ENCODE results near the gene SEC24D. TPM values are rescaled to one million over a fixed set of nuclear protein-coding genes. Genes with fewer than 3 reads are reported as not detected.

Gene SEC24D
- total RNA-seq, 1 experiment from 2014 or later = 63.1 TPM

DNA sequence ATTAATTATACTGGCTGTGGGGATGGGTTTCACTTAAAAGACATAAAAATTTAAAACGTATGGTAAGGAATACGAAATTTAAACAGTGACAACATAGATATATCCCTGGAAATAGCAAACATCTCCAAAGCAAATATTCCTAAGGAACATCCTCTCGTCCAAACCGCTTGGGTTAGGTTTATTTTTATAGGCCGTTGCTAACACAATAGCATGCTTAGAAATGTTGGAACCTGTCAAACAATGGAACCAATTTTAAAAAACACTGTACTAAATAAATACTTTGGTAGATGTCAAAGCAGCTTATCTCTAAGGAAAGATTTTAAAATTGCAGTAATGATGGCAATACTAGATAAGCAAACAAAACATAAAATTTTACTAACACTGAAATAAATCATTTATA is 45.4 kb downstream of the SEC24D start:
- ChIA-PET CTCF (no interaction called here), POLR2A (no interaction called here)
- ATAC-seq (no peak), DNase-seq (ENCODE audit: low spot score) (no peak)
- Mint-ChIP-seq H3K9me3 (peaks cover 8% of the 10 kb centered on the region), H3K4me3 (no peak overlapping the region), H3K4me1 (no peaks in the 10 kb centered on the region), H3K36me3 (peaks cover 36% of the 10 kb centered on the region), H3K27me3 (ENCODE audit: low read depth) (no peaks in the 10 kb centered on the region), H3K27ac (no peak overlapping the region)
- TF ChIP-seq, protein P1, sequence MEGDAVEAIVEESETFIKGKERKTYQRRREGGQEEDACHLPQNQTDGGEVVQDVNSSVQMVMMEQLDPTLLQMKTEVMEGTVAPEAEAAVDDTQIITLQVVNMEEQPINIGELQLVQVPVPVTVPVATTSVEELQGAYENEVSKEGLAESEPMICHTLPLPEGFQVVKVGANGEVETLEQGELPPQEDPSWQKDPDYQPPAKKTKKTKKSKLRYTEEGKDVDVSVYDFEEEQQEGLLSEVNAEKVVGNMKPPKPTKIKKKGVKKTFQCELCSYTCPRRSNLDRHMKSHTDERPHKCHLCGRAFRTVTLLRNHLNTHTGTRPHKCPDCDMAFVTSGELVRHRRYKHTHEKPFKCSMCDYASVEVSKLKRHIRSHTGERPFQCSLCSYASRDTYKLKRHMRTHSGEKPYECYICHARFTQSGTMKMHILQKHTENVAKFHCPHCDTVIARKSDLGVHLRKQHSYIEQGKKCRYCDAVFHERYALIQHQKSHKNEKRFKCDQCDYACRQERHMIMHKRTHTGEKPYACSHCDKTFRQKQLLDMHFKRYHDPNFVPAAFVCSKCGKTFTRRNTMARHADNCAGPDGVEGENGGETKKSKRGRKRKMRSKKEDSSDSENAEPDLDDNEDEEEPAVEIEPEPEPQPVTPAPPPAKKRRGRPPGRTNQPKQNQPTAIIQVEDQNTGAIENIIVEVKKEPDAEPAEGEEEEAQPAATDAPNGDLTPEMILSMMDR (IDR thresholded peaks at IDR 0.05) = no peak
- no peak for TF ChIP-seq PRRX2 (CRISPR knock-in tag; IDR thresholded peaks at IDR 0.05)

DNA sequence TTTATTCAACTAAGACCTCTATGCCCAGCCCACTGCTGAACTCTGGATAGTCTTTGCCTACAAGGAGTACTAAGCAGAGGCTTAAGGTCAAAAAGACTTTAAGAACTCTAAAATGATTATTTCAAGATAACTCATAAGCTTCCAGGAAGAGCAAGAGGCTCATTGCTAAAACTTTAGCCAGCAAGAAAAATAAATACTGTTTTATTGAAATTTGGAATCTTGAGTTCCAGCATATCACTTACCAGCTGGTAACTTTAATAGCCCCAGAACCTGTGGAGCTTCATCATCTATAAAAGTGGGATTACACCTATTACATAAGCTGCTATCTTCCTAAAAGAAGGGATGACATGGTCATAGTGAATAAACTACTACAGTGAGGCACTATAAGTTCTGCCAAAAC is 47.0 kb downstream of the SEC24D start:
- peaks cover 9% of the 10 kb centered on the region for H3K9me3 Mint-ChIP-seq
- no peaks in the 10 kb centered on the region for H3K4me1 Mint-ChIP-seq
- no peak overlapping the region for H3K27ac Mint-ChIP-seq
- ChIA-PET POLR2A (no interaction called here), CTCF (no interaction called here)
- H3K27me3 Mint-ChIP-seq (ENCODE audit: low read depth) = no peaks in the 10 kb centered on the region
- ATAC-seq (no peak), DNase-seq (ENCODE audit: low spot score) (no peak)
- no peak for TF ChIP-seq GTF2I (CRISPR knock-in tag; conservative IDR thresholded peaks at IDR 0.05)
- TF ChIP-seq, protein P2, sequence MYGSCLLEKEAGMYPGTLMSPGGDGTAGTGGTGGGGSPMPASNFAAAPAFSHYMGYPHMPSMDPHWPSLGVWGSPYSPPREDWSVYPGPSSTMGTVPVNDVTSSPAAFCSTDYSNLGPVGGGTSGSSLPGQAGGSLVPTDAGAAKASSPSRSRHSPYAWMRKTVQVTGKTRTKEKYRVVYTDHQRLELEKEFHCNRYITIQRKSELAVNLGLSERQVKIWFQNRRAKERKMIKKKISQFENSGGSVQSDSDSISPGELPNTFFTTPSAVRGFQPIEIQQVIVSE (CRISPR knock-in tag; IDR thresholded peaks at IDR 0.05; ENCODE audit: borderline replicate concordance) = no peak
- TF ChIP-seq, protein P3, sequence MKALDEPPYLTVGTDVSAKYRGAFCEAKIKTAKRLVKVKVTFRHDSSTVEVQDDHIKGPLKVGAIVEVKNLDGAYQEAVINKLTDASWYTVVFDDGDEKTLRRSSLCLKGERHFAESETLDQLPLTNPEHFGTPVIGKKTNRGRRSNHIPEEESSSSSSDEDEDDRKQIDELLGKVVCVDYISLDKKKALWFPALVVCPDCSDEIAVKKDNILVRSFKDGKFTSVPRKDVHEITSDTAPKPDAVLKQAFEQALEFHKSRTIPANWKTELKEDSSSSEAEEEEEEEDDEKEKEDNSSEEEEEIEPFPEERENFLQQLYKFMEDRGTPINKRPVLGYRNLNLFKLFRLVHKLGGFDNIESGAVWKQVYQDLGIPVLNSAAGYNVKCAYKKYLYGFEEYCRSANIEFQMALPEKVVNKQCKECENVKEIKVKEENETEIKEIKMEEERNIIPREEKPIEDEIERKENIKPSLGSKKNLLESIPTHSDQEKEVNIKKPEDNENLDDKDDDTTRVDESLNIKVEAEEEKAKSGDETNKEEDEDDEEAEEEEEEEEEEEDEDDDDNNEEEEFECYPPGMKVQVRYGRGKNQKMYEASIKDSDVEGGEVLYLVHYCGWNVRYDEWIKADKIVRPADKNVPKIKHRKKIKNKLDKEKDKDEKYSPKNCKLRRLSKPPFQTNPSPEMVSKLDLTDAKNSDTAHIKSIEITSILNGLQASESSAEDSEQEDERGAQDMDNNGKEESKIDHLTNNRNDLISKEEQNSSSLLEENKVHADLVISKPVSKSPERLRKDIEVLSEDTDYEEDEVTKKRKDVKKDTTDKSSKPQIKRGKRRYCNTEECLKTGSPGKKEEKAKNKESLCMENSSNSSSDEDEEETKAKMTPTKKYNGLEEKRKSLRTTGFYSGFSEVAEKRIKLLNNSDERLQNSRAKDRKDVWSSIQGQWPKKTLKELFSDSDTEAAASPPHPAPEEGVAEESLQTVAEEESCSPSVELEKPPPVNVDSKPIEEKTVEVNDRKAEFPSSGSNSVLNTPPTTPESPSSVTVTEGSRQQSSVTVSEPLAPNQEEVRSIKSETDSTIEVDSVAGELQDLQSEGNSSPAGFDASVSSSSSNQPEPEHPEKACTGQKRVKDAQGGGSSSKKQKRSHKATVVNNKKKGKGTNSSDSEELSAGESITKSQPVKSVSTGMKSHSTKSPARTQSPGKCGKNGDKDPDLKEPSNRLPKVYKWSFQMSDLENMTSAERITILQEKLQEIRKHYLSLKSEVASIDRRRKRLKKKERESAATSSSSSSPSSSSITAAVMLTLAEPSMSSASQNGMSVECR (CRISPR knock-in tag; IDR thresholded peaks at IDR 0.05; ENCODE audit: borderline replicate concordance) = no peak
- TF ChIP-seq CREB1 (CRISPR knock-in tag; IDR thresholded peaks at IDR 0.05) = no peak
- peaks cover 41% of the 10 kb centered on the region for H3K36me3 Mint-ChIP-seq
- H3K4me3 Mint-ChIP-seq = no peak overlapping the region

DNA sequence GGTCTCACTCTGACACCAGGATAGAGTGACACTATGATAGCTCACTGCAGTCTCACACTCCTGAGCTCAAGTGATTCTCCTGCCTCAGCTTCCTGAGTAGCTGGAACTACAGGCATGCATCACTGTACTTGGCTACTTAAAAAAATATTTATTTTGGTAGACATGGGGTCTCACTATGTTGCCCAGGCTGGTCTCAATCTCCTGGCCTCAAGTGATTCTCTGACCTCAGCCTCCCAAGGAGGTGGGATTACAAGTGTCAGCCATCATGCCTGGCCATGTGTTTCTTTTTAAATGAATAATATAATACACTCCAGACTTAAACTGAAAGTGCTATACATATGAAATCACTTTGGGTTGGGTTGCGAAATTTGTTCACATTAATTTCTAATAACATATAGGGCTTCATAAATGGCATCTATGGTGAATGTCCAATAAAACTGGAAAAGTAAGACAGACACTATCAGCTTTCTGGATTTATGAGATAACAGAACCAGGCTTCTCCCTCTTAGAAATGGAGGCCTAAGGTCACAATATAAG is 48.0 kb downstream of the SEC24D start:
- Mint-ChIP-seq H3K9me3 (peaks cover 18% of the 10 kb centered on the region), H3K4me3 (no peak overlapping the region), H3K4me1 (no peaks in the 10 kb centered on the region), H3K36me3 (peaks cover 44% of the 10 kb centered on the region), H3K27me3 (ENCODE audit: low read depth) (no peaks in the 10 kb centered on the region), H3K27ac (no peak overlapping the region)
- no peak for DNase-seq (ENCODE audit: low spot score)
- no peak for ATAC-seq
- CTCF ChIA-PET = no interaction called here
- TF ChIP-seq PRRX2 (CRISPR knock-in tag; IDR thresholded peaks at IDR 0.05) (no peak), NFATC4 (CRISPR knock-in tag; IDR thresholded peaks at IDR 0.05) (no peak), ZNF121 (CRISPR knock-in tag; IDR thresholded peaks at IDR 0.05) (peak; percentile 58; the same call in 1 of the 2 replicates), ZNF416 (CRISPR knock-in tag; IDR thresholded peaks at IDR 0.05) (no peak)
- POLR2A ChIA-PET = no interaction called here

DNA sequence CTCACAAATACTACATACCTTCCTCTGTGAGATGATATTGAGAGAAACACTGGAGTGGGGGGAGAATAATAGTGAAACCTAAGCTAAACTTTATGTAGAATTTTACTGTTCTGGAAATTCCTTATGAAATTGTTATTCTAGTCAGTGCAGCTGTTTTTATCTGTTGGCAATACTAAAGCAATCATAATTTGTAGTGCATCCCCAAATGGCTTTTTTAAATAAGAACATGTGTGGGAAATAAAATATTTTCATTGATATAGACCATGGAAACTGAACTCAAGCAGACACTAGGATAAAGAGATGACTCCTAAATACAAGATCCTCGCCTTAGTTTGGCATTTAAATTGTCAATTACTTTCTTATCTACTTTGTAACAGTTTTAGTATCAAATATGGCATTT is 51.1 kb downstream of the SEC24D start:
- ATAC-seq (no peak), DNase-seq (ENCODE audit: low spot score) (no peak)
- no peaks in the 10 kb centered on the region for H3K4me1 Mint-ChIP-seq
- no peak overlapping the region for H3K27ac Mint-ChIP-seq
- ChIA-PET CTCF (no interaction called here), POLR2A (no interaction called here)
- H3K4me3 Mint-ChIP-seq = no peak overlapping the region
- peaks cover 36% of the 10 kb centered on the region for H3K9me3 Mint-ChIP-seq
- peaks cover 51% of the 10 kb centered on the region for H3K36me3 Mint-ChIP-seq
- no peaks in the 10 kb centered on the region for H3K27me3 Mint-ChIP-seq (ENCODE audit: low read depth)
- TF ChIP-seq HMGA2 (CRISPR knock-in tag; IDR thresholded peaks at IDR 0.05) (no peak), FOXK1 (CRISPR knock-in tag; IDR thresholded peaks at IDR 0.05) (no peak), SMAD3 (CRISPR knock-in tag; IDR thresholded peaks at IDR 0.05; ENCODE audit: borderline replicate concordance) (no peak), OVOL2 (CRISPR knock-in tag; IDR thresholded peaks at IDR 0.05; ENCODE audit: borderline replicate concordance) (no peak), ZBTB21 (CRISPR knock-in tag; IDR thresholded peaks at IDR 0.05; ENCODE audit: borderline replicate concordance) (no peak), EMX1 (CRISPR knock-in tag; IDR thresholded peaks at IDR 0.05) (no peak), ZNF423 (CRISPR knock-in tag; IDR thresholded peaks at IDR 0.05) (no peak), ZNF396 (CRISPR knock-in tag; IDR thresholded peaks at IDR 0.05; ENCODE audit: borderline replicate concordance) (no peak)
- TF ChIP-seq, protein P4, sequence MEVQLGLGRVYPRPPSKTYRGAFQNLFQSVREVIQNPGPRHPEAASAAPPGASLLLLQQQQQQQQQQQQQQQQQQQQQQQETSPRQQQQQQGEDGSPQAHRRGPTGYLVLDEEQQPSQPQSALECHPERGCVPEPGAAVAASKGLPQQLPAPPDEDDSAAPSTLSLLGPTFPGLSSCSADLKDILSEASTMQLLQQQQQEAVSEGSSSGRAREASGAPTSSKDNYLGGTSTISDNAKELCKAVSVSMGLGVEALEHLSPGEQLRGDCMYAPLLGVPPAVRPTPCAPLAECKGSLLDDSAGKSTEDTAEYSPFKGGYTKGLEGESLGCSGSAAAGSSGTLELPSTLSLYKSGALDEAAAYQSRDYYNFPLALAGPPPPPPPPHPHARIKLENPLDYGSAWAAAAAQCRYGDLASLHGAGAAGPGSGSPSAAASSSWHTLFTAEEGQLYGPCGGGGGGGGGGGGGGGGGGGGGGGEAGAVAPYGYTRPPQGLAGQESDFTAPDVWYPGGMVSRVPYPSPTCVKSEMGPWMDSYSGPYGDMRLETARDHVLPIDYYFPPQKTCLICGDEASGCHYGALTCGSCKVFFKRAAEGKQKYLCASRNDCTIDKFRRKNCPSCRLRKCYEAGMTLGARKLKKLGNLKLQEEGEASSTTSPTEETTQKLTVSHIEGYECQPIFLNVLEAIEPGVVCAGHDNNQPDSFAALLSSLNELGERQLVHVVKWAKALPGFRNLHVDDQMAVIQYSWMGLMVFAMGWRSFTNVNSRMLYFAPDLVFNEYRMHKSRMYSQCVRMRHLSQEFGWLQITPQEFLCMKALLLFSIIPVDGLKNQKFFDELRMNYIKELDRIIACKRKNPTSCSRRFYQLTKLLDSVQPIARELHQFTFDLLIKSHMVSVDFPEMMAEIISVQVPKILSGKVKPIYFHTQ (CRISPR knock-in tag; IDR thresholded peaks at IDR 0.05) = no peak
- TF ChIP-seq, protein P5, sequence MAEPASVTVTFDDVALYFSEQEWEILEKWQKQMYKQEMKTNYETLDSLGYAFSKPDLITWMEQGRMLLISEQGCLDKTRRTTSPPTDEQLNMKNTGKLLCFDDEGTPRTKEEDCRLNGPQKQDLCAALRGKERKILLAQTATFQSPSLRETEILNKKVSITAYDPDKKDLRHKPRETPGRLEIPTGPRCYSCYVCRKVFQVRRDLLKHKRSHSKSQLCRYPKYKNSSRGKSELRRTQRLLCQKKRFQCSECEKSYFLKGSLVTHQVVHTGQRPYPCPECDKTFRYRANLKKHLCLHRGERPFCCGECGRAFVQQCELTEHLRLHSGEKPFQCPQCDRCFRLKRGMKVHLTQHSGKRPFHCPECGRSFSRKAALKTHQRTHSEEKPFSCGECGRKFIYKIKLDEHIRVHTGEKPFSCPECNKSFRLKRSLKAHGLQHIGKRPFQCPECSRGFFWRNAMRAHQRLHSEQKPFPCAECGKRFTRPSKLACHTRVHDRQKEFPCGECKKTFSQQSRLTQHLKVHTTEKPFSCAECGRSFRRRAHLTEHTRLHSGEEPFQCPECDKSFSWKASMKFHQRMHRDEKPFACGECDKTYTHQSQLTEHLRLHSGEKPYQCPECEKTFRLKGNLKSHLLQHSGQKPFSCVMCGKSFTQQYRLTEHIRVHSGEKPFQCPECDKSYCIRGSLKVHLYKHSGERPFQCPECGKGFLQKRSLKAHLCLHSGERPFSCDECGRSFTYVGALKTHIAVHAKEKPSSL (CRISPR knock-in tag; conservative IDR thresholded peaks at IDR 0.05) = no peak
